ENCODE measurements around the gene LMTK3.

- TF ChIP-seq CTCF (conservative IDR thresholded peaks at IDR 0.05 in 1 of 2, IDR thresholded peaks at IDR 0.05 in 1 of 2; ENCODE audit: extremely low read depth in 1 of 2, insufficient read depth in 1 of 2, low read depth in 1 of 2, low read length in 2 of 2) (no peak), EZH2 (IDR thresholded peaks at IDR 0.05; ENCODE audit: borderline replicate concordance, low read length) (no peak)
Measured at GRCh38 chr19:48487948-48488347, 23.7 kb downstream of the LMTK3 start.

Data from mammary epithelial cell (primary cell).